Heart right ventricle (tissue), 16 donors: Measurements from ENCODE around the gene THBD. TPM values are rescaled to one million over a fixed set of nuclear protein-coding genes. Genes with fewer than 3 reads are reported as not detected.
A peak's percentile ranks its signal among the peaks of the same experiment; 100 is the strongest.

ENCODE experiments used
- ATAC-seq, 8 donors: fragments of 200-7000 bp; cut with Tn5 transposase; one replicate each; pipeline ENCODE4 v1.9.1; 2020; ENCODE audit warnings: mild to moderate bottlenecking in 8 of 8, moderate library complexity in 8 of 8, moderate number of reproducible peaks in 1 of 8
- DNase-seq, 2 donors: peaks; one replicate each; pipeline ENCODE4 v3.0.0-alpha.2; 2020
- H3K27ac ChIP-seq, 10 donors: fragments of 200-600 bp; sonication (generic) in 2 of 10; one replicate each; pipeline versions ENCODE4 v1.5.0 to v1.8.0; 2020 to 2022; ENCODE audit warnings: mild to moderate bottlenecking in 3 of 10
- H3K27me3 ChIP-seq, 7 donors: fragments of 200-600 bp; one replicate each; pipeline ENCODE4 v1.8.0; 2021 to 2022; ENCODE audit warnings: mild to moderate bottlenecking in 2 of 7
- H3K36me3 ChIP-seq, 9 donors: fragments of 200-600 bp; sonication (generic) in 1 of 9; one replicate each; pipeline versions ENCODE4 v1.5.0 to v1.8.0; 2020 to 2022; ENCODE audit warnings: mild to moderate bottlenecking in 2 of 9
- H3K4me1 ChIP-seq, 9 donors: fragments of 200-600 bp; sonication (generic) in 1 of 9; one replicate each; pipeline versions ENCODE4 v1.5.0 to v1.8.0; 2020 to 2022; ENCODE audit warnings: mild to moderate bottlenecking in 4 of 9
- H3K4me3 ChIP-seq, 10 donors: fragments of 200-600 bp; sonication (generic) in 2 of 10; one replicate each; pipeline versions ENCODE4 v1.5.0 to v1.8.0; 2020 to 2022; ENCODE audit warnings: mild to moderate bottlenecking in 7 of 10, moderate library complexity in 2 of 10
- H3K9me3 ChIP-seq, 11 donors: fragments of 200-600 bp in 10 of 11; sonication (generic) in 2 of 11; one replicate each; pipeline versions ENCODE4 v1.5.0 to v1.8.0; 2013 to 2022; ENCODE audit warnings: mild to moderate bottlenecking in 2 of 11, control low read depth in 1 of 11, moderate library complexity in 1 of 11
- WGBS, 2 donors: extraction: QIAGEN DNeasy Blood & Tissue Kit; methylation state at CpG; one replicate each; pipeline ENCODE4 v1.1.7; 2013; ENCODE audit warnings: inconsistent platforms in 1 of 2; 5-methylcytosine and 5-hydroxymethylcytosine counted together
- intact Hi-C, 10 donors: fragments of 100-400 bp; cut with DNase I; formaldehyde crosslinking; loops; one replicate each; pipeline versions ENCODE4 v1.11.1 to v1.14.2; 2022
- polyA plus RNA-seq, 2 donors: library from polyadenylated mRNA; stranded (reverse); fragments of 200-250 nt; gene quantifications; one replicate each; pipeline ENCODE4 v1.2.3, GENCODE V29; 2013
- total RNA-seq, 10 donors: library from RNA; stranded (reverse); fragmentation: NEBNext Ultra II Directional in 3 of 10; extraction: Animal tissue kit (Norgen Biotek cat#: 25700) in 3 of 10; gene quantifications; one replicate each; pipeline versions ENCODE4 v1.2.1 to v1.2.4, GENCODE V29; 2021 to 2023
- TF ChIP-seq, protein P1 (sequence below), 9 donors: fragments of 200-600 bp; sonication (generic) in 2 of 9; IDR thresholded peaks; one replicate each; pipeline versions ENCODE4 v1.5.0 to v1.8.0; 2021 to 2022; ENCODE audit warnings: antibody characterized with exemption in 9 of 9, mild to moderate bottlenecking in 5 of 9, moderate library complexity in 1 of 9
- donor health status: Arrhythmogenic right ventricular cardiomyopathy.
- donor health status: ischemic (EF 13 %, LVEDD 7.1; RV severe dilation, severe dysfunction).
- donor health status: healthy with polysubstance abuse.
- donor health status: DM: no; HTN: yes; CAD: no.
- donor health status: DM: no; HTN: no; CAD: no.
- donor health status: ischemic (EF 25% LVEDD 6.9; RV normal size, moderate dysfunction).
- donor health status: ischemic (EF 25% LVEDD 5.7; RV mildly dilated, moderate dysfunction).
- donor health status: healthy.
- donor health status: DM: yes; HTN: yes; CAD: no.
- donor health status: Ischemic cardiomyopathy.
- donor health status: ischemic (EF 35%, LVEDD 5.7; RV mildly dilated, moderate dysfunction).
- donor health status: nonischemic (EF 11% LVEDD 7.7; RV severe dilation, severe dysfunction).
- donor health status: DM: yes; HTN: yes; CAD: no.
- donor health status: PGD.
- donor health status: ischemic (EF 29% LVEDD 5.4; RV normal size, mild dysfunction).
- donor health status: nonischemic (EF 23%, LVEDD 6.1; RV moderate dilation, normal function).

The THBD gene
- total and polyA plus RNA-seq, 12 donors = 11.1 to 61.0 (median 17.4) TPM

DNA sequence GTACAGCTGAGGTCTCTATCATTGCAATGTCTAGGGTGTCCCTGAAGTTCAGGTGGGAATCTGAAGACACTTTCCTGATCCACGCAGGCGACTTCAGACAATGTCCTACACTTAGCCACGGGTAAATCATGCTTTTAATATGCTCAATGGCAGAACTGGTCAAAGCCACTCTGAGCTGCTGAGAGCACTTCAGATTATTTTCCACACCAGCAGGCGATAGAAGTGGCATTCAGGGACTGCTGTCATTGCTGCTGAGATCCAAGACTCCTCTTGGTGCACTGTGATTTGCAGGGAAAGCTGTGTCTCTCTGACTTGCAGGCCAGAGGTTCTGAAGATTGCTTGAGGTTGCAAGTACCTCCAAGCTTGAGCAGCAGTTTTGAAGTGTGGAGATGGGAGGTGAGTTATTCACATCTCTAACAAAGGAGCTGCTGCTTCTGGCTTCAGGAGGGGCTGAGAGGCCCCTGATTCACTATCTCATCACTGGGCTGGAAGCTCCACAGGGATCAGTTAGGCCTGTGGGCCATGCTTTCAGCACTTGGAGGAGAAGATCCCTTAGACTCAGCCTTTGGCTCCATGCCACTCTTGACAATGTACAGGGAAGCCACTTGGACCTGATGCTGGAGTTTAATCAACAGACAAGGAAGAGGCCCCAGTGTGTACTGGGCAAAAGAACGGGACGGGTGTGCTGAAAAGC, 17.3 kb downstream of the THBD start:
- Histone ChIP-seq H3K4me1 (peaks cover 0 to 20% (median 15%) of the 10 kb centered on the region in 9 donors), H3K27me3 (peaks cover 0 to 51% (median 38%) of the 10 kb centered on the region in 7 donors), H3K9me3 (no peaks in the 10 kb centered on the region), H3K36me3 (no peaks in the 10 kb centered on the region), H3K27ac (no peak overlapping the region), H3K4me3 (no peak overlapping the region)
- ATAC-seq (peak; percentile 31 to 85 (median 77)), DNase-seq (no peak)
- intact Hi-C loops = loop anchor here in 1 of 10 donors (10.0 kb wide), 1 partner anchor 337 kb away; no protein-coding TSS in a partner anchor
- TF ChIP-seq, protein P1, sequence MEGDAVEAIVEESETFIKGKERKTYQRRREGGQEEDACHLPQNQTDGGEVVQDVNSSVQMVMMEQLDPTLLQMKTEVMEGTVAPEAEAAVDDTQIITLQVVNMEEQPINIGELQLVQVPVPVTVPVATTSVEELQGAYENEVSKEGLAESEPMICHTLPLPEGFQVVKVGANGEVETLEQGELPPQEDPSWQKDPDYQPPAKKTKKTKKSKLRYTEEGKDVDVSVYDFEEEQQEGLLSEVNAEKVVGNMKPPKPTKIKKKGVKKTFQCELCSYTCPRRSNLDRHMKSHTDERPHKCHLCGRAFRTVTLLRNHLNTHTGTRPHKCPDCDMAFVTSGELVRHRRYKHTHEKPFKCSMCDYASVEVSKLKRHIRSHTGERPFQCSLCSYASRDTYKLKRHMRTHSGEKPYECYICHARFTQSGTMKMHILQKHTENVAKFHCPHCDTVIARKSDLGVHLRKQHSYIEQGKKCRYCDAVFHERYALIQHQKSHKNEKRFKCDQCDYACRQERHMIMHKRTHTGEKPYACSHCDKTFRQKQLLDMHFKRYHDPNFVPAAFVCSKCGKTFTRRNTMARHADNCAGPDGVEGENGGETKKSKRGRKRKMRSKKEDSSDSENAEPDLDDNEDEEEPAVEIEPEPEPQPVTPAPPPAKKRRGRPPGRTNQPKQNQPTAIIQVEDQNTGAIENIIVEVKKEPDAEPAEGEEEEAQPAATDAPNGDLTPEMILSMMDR (IDR thresholded peaks at IDR 0.05) = no peak
- 45 to 57% methylated on average over 6 of the region's 6 CpGs for WGBS, 2 donors

- Histone ChIP-seq H3K4me3 (no peak overlapping the region), H3K27me3 (peaks cover 0 to 47% (median 30%) of the 10 kb centered on the region in 7 donors), H3K36me3 (no peaks in the 10 kb centered on the region), H3K4me1 (peaks cover 0 to 20% (median 15%) of the 10 kb centered on the region in 9 donors), H3K9me3 (no peaks in the 10 kb centered on the region), H3K27ac (no peak overlapping the region)
- ATAC-seq = no peak
- TF ChIP-seq, protein P1 (IDR thresholded peaks at IDR 0.05) = no peak
- intact Hi-C loops = loop anchor here in 1 of 10 donors (10.0 kb wide), 1 partner anchor 337 kb away; no protein-coding TSS in a partner anchor
- DNase-seq = no peak
- 89 to 94% methylated on average over 6 of the region's 6 CpGs for WGBS, 2 donors
Observed at GRCh38 chr20:23031346-23031745, 18.1 kb downstream of the THBD start.

DNA sequence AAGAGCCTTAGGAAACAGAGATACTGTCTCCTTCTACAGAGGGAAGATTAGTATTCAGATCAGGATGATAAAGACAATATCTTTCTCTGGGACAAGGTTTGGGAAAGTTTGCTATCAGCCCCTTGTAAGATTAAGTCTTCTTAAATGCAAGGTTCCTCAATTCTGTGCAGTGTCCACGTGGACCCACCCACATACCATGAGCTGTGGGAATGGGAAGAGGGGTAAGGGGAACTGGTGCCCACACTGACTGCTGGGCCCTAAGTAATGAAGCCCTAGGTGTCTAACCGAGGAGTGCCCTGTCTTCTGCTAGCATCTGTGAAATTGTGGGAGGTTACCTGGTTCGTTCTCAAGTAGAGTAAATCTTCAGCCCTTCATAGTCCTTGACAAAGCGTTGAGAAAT, 20.1 kb downstream of the THBD start:
- intact Hi-C loops = no loop called here
- WGBS, 2 donors = 88 to 91% methylated on average over 4 of the region's 4 CpGs
- ATAC-seq (no peak), DNase-seq (no peak)
- Histone ChIP-seq H3K27ac (no peak overlapping the region), H3K36me3 (no peaks in the 10 kb centered on the region), H3K4me1 (peaks cover 0 to 20% (median 15%) of the 10 kb centered on the region in 9 donors), H3K27me3 (peaks cover 0 to 27% (median 11%) of the 10 kb centered on the region in 7 donors), H3K9me3 (no peaks in the 10 kb centered on the region), H3K4me3 (no peak overlapping the region)
- TF ChIP-seq, protein P1 (IDR thresholded peaks at IDR 0.05) = no peak

DNA sequence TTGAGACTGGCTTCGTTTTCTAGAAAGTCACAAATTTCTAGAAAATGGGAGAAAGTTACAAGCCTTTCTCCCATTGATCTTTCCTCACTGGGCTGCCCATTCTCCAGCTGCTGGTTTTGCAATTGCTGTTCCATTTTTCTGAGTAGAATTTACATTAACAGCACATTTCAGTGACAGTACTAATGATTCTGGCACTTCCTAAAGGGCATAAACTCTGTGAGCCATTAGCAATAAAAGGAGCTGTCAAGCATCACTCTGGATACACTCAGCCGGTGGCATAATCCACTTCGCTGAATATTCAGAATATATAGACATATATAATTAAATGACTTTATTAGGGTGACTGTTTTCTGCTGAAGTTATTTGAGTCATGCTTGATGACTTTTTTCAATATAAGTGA, 21.1 kb downstream of the THBD start:
- no peak overlapping the region for H3K4me3 ChIP-seq
- H3K9me3 ChIP-seq = no peaks in the 10 kb centered on the region
- intact Hi-C loops = no loop called here
- peaks cover 0 to 20% (median 11%) of the 10 kb centered on the region in 7 donors for H3K27me3 ChIP-seq
- peaks cover 0 to 20% (median 15%) of the 10 kb centered on the region in 9 donors for H3K4me1 ChIP-seq
- TF ChIP-seq, protein P1 (IDR thresholded peaks at IDR 0.05) = no peak
- no peaks in the 10 kb centered on the region for H3K36me3 ChIP-seq
- peak overlapping the region in 1 of 10 donors; percentile 80 for H3K27ac ChIP-seq
- ATAC-seq (no peak), DNase-seq (no peak)
- WGBS, 2 donors = 61 to 63% methylated on average over 3 of the region's 3 CpGs
